ENCODE results near the gene TMEM121.
"Not testable (repeated sequence)": the region's sequence is repeated elsewhere in the genome, so short reads cannot be mapped to it uniquely, and the experiment has no call there.

Gene TMEM121

DNA sequence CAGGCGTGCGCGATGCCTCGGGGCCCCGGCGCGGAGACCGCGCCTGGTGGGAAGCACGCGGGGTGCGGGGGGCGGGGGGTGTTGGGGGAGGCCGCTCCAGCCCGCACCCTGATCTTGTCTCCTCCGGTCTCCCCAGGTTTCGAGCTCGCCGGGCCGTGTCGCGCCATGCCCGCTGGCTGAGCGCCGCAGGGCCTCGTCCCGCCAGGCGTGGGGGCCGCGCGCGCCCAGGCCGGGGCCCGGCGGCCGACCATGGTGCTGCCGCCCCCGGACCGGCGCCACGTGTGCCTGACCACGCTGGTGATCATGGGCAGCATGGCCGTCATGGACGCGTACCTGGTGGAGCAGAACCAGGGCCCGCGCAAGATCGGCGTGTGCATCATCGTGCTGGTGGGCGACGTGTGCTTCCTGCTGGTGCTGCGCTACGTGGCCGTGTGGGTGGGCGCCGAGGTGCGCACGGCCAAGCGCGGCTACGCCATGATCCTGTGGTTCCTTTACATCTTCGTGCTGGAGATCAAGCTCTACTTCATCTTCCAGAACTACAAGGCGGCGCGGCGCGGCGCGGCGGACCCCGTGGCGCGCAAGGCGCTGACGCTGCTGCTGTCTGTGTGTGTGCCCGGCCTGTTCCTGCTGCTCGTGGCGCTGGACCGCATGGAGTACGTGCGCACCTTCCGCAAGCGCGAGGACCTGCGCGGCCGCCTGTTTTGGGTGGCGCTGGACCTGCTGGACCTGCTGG, 2.4 kb downstream of the TMEM121 start:
- DNase-seq (ENCODE audit: low spot score) = no peak

DNA sequence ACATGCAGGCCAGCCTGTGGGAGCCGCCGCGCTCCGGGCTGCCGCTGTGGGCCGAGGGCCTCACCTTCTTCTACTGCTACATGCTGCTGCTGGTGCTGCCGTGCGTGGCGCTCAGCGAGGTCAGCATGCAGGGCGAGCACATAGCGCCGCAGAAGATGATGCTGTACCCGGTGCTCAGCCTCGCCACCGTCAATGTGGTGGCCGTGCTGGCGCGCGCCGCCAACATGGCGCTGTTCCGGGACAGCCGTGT, 2.9 kb downstream of the TMEM121 start:
- no peak for DNase-seq (ENCODE audit: low spot score)

DNA sequence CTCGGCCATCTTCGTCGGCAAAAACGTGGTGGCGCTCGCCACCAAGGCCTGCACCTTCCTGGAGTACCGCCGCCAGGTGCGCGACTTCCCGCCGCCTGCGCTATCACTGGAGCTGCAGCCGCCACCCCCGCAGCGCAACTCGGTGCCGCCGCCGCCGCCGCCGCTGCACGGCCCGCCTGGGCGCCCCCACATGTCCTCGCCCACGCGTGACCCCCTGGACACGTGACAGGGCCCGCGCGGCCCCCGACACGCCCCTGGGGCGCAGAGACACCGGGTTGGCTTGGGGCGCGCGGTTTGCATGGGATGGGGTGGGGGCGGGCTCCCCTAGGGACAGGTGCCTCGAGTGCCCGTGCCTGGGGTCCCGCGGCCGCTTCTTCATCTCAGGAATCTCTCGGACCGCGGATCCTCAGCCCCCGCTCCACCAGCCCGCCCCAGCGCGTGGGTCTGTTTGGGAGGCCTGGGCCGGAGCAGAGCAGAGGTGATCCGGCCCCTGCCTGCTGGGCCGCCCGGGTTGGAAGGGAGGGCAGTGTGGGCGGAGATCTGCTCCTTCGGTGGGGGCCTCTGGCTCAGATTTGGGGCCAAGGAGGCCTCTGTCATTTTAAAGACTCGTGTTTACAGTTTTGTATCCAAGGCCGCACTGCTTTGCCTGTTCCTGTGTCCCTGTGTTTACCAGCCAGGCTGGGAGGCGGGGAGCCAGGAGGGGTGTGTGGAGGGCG, 3.3 kb downstream of the TMEM121 start:
- no peak for DNase-seq (ENCODE audit: low spot score)

DNA sequence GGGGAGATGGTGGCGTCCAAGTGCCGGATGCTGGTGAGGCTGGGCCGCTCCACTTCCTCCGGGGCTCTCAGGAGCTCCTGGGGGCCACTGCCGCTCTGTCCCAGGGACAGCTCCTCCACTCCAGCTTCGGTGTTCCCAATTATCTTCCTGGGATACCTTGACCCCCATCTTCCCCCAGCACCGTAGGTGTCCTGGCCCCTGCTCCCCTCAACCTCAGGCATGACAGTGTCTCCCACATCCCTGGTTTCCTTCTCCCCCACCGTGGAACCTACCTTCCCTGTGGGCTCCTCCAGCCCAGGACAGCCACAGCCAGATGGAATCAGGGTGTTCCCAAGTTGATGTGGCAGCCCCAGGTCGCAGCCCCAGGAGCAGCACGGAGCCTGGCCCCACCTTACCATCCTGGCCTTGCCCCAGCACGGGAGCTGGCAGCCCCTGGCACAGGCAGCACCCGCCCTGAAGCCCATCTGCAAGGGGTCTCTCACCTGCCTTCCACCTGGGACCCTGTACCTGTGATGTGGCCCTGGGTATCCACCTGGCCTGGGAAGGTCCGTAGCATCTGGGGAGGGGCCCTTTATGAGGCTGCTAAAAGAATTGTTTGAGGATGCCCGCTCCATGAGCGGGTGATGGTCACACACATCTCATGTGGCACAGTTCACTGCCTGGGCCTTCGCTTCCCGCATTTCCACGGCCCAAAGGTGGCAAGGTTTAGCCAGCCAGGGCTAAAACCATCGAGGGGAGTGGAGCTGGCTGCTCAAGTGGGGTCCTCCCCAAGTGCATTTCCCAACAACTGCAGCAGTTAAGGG, 4.1 kb downstream of the TMEM121 start:
- no peak for DNase-seq (ENCODE audit: low spot score)

DNA sequence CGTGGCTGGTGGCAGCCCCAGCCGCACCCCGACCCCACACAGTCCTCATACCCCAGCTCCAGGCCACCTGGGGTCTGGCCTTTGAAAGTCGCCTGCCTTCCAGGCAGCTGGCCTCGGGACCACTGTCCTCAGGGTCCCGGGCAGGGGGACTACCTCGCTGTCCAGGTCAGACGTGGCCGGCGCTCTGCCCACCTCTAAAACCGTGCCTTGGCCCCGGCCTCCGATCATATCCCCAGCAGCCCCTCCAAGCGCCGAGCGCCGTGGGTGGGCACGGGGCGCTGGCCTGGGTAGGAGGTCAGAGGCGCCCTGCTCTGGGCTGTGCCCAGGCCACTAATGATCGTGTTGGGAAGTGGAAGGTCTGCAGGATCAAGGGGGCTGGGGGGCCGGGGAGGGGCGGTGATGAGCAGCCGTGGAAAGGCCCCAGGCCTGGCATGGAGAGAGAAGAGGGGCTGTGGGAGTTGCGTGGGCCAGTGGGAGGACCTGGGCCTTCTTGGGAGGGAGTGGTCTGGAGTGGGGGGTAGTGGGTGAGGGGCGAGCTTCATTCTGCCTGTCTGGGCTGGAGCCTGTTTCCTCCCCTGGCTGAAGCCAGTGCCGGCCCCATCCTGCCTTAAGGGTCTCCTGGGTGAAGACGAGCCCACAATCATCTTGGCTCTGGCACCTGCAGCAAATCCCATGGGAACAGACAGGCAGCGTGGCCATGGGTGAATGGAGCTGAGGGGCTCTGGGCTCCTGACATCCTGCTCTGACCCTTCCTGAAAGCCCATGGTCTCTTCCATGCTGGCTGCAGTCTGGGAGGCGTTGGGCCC, 4.9 kb downstream of the TMEM121 start:
- no peak for DNase-seq (ENCODE audit: low spot score)

DNA sequence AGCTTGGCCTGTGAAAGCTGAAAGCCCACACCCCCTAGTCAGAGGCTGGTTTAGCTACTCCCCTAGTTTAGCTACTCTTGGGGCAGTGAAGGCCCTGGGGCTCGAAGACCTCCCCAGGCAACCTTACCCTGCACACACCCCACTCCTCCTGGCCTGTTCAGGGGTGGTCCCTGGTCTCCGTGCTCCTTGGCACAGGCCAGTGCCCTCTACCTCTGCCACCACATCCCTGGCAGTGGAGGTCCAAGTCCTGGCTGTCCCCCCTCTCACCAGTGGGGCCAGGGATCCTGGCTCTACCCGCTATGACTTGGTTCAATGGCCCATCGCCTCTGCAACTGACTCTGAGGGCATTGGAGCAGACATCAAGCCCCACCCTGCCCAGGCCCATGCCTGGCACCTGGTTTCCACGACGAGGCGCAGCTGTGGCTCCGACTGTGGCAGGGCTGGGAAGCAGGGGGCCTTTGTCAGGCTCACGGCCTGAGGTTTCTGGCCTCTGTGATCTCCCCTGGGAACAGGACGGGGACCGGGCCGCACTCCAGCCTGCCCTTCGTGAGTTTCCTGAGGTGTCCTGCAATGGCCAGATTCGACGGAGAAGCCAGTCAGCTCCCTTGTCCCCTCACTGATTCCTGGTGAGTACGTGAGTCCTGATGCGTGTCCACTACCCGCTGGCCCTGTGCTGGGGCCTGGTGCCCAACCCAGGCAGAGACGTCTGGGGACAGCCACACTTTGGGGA, 5.7 kb downstream of the TMEM121 start:
- no peak for DNase-seq (ENCODE audit: low spot score)

DNA sequence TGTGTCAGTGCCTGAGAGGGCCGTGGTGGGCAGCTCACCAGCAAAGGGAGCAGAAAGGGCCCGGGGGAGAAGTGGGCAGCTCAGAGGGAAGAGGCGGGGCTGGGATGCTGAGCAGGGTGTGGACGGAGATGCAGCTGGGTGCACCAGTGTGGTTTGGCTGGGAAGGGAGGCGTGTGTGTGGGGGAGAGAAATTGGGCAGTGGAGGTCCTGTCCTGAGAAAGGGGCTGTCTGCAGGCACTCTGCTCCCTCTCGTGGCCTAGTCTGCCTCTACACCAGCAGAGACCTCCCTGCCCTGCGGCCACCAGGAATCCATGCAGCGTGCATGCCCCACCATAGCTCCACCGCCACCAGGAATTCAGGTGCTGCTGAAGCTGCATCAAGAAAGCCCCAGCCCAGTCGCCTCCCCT, 6.4 kb downstream of the TMEM121 start:
- no peak for DNase-seq (ENCODE audit: low spot score)

DNA sequence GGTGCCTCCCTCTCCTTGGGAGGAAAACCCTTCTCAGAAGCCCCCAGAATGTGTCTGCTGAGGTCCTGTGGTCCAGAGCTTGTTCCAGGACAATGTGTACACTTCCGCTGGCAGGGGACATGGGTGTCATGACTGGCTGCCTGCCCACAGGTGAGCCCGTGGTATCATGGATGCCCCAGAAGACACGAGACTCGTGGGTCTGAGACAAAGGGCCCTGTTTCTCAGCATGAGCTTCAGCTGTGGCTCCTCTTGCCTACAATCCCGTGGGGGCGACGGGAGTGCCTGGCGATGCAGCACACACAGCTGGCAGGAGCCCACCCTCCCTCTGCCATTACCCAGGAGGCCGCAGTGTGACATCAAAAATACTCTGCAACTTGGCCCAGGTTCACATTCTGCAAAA, 7.0 kb downstream of the TMEM121 start:
- DNase-seq (ENCODE audit: low spot score) = no peak

DNA sequence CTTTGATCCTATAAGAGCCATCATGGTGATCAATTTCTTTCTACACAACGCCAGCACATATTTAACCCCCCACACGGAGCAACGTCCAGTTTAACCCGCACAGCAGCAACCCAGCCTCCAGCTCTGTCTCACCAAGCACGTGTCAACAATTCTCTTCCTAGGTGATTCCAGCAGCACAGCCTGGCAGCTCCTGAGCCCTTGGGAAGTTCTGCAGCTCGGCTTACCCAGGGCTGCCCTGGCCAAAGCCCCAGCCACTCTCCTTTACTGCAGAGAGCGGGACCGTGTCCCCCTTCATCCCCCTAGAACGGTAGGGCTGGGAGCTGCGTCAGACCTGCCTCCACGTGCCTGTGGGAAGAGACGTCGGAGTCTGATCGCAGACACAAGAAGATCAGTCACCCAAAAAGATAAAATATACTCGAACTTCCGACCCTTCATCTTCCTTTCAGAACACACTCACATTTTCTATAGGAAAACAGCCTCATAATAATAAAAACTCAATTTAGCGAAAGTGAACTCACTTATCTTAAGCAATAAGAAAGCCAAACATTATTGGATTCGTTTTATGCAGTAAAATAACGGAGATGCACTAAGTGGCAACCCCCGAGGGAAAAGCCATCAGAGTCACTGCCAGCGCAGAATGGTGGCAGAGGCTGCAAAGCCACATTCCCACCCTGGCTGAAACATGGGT, 7.6 kb downstream of the TMEM121 start:
- no peak for DNase-seq (ENCODE audit: low spot score)

DNA sequence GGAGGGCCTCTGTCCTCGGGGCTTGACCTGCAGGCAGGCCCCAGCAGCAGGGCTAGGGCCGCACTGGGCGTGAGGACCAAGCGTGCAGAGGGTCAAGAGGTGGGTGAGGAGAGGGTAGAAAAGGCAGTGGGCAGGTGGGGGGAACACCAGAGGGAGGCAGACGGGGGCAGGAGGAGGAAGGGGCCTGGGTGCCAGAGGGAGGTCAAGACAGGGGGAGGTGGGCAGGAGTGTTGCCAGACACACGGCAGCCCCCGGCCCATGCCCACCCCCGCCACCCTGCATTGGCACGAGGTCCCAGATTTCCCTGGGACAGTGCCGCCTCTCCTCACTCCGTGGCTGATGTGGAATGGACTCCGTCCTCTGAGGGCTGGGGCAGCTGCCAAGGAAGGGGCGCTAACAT, 8.2 kb downstream of the TMEM121 start:
- DNase-seq (ENCODE audit: low spot score) = no peak

DNA sequence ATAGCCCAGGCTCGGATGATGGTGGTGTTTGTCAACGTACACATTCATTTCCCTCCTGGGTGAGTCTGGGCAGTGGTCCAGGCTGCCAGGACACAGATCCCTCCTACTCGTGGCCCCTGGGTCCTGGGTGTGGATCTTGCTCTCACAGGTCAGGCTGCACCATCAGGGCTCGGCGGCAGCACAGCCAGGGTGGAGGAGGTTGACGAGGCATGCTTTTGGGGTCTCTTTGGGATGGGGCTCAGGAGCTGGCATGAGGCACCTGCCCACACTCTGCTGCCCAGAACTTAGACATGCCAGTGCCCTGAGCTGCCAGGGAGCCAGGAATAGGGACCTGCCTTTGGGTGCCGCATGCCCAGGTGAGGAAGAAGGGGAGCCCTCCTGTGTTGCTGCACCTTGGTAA, 9.7 kb downstream of the TMEM121 start:
- DNase-seq (ENCODE audit: low spot score) = no peak

DNA sequence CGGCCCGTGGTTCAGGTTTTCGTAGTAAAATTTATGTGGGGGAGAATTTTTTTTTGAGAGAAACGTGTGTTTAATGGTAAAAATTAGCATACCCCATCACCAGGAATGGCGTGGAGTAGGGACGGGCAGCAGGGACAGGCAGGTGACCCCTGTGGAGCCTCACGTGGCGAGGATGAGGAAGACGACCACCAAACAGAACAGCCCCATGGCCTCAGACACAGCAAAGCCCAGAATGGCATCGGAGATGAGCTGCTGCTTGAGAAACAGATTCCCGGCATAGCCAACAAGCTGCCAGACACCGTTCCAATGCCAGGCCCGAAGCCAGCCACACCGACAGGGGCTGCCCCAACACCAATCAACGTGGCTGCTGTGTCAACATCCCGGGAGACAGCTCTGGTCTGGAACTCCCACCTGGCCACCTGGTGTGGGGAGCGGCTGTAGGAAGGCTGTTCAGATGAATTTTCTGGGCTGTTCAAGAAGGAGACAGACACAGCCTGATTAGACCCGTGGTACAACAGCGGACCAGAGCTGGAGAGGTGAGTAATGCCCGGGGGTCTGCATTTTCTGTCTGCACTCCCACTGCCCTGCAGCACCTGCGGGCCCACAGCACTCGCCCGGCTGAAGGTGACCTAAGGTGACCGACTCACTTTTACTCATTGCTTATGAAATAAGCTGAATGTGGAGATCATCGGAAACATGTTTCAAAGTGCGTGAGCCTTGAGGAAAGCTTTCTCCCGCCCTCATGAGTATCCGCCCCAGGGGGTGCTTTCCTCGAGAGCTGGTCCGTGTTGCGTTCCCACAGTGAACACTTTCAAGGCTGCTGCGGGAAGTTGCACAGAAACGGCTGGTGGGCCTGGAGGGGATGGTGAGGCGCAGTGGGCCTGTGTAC, 10.6 kb downstream of the TMEM121 start:
- DNase-seq (ENCODE audit: low spot score) = no peak

DNA sequence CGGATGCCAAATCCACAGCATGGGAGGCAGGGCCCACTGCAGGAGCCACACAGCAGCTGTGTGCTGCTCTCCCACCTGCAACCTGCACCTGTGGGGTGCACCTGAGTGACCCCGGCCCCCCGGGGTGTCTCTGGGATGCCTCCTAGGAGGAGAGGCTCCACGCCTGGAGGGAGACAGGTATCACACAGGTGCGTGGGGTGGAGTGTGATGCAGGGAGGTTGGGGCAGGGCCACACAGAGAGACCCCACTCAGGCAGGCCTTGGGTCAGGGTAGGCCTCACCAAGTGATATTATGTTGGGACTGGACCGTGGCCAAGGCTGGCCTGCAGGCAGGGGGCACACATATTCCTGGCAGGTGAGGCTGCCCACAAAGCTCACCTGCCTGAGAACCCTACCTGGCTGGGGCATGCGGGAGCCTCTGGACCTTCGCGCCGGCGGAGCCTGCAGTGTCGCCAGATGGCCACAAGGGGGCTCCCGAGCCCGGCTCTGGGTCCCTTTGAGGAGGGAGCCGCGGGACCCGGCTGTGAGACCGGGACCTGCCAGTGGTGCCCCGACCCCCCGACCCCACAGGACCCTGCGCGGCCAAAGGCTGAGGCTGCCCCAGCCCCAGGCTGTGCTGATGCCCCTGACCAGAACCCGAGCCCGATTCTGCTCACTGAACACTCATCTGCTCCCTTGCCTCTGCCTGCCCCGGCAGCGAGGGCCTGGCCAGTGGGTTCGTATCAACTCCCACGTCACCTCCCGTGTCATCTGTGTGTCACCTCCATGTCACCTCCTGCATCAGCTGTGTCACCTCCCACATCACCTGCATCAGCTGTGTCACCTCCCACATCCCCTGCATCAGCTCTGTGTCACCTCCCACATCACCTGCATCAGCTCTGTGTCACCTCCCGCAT, 11.4 kb downstream of the TMEM121 start:
- DNase-seq (ENCODE audit: low spot score) = peak; percentile 77

DNA sequence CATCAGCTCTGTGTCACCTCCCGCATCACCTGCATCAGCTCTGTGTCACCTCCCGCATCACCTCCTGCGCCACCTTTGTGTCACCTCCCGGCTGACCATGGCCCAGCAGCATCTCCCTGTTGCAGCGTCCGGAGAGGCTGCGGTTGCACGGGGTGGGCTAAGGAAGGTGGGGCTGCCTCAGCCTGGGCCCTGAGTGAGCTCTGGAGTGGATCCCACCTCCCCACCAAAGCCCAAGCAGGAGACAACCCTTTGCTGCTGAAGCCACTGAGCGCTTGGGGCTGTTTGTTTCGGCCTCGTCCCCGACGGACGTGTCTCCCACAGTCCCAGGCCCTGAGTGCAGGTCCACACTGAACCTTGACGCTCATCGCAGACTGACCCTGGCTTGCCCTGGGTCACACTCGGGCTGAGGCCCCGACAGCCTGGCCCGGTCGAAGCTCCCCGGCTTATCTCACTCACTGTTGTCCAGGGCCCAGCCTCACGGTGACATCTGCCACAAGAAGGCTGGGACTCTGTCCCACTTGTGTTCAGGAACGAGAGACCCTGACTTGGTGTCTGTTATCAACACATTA, 12.2 kb downstream of the TMEM121 start:
- no peak for DNase-seq (ENCODE audit: low spot score)

DNA sequence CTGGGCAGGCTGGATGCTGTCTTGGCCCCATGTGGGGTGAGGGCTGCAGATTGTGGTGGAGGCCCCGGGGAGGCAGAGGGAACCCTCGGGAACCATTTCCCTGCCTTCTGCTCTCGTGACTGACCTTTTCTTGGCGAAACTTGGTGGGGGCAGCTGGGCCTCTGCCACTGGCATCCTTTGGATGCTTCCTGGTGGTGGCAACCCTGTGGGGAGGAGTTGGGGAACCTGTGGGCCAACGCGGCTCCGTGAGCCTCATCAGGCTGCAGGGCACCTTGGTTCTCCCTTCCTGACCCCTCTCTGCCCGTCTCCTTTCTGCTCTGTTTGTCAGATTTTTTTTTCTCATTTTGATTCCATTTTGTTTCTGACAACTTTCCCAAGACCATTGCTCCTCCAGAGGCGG, 14.4 kb downstream of the TMEM121 start:
- DNase-seq (ENCODE audit: low spot score) = no peak

DNA sequence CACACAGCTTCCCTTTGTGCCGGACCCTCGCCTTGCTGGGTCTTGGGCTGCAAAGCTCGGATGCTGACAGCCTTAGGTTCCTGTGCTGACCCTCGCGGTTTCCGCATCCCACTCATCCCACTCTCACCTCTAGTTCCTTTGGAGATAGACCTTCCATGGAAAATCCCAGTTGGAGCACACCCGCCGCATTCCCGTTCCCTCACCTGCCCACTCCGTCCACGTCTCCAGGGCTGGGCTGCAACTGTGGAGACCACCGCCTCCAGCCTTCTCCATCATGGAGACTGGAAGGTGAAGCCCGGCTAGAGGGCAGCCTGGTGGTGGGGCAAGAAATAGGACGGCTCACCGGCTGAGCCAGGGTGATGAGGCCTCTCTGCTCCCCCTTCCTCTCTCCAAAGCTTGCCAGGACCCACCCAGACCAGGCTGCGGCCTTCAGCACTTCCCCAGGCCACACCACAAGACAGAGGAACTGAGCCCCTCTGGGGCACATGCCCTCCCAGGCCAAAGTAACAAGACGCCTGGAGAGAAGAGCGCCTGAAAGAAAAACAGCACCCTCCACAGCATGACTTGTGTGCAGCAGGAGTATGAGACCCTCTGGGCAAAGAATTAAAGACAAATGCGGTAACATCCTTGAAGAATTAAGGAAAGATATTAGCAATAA, 15.0 kb downstream of the TMEM121 start:
- no peak for DNase-seq (ENCODE audit: low spot score)

DNA sequence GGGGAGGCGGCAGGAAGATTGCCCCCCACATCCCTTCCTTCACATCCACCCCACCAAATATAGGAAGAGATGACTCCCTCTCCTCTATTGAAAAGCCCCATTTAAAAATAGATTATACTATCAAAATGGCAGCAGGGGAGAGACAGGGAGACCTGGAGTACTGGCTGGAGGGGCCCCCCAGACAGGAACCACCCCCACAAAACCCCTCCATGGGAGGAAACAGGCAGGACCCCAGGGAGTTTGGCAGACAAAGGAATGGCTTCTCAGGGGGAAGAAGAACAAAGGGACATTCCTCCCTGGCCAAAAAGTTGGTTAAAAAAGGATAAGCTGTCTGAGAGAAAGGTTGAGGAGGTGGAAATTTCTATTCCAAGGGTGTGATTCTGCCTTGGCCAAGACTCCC, 19.3 kb downstream of the TMEM121 start:
- not testable (repeated sequence) for DNase-seq (ENCODE audit: low spot score)

DNA sequence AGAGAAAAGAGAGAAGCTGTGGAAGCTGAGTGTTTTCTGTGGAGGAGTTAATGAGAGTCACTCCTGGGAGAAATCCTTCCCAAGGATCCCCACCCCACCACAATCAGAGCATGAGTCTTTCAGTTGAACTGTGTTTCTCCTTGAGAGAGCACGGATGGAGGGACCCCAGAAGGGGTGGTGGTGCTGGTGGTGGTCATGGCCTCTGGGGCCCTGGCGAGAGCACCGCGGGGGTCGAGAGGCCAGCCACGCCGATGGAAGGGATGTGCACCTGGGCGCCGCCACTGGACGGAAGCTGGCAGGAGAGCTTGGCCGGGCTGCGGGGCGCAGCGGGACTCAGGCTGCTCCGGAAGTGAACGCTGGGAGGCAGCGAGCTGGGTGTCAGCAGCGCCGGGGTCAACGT, 20.0 kb downstream of the TMEM121 start:
- not testable (repeated sequence) for DNase-seq (ENCODE audit: low spot score)
